Keratinocyte (primary cell): Measurements from ENCODE around the gene CDH22. TPM values are rescaled to one million over a fixed set of nuclear protein-coding genes. Genes with fewer than 3 reads are reported as not detected.

Experiments used
- DNase-seq: peaks from one replicate; pipeline ENCODE4 v3.0.0-alpha.2; 2011; ENCODE audit warnings: low read depth, missing footprints, low spot score
- FAIRE-seq: peaks from 2 replicates; lab custom pipeline; 2011; peaks lifted over from hg19 to GRCh38; lab: Jason Lieb, UNC
- H2AFZ ChIP-seq: 2 replicates; pipeline ENCODE4 v1.6.0; 2012; ENCODE audit warnings: low read length, control low read depth, inconsistent platforms; ENCODE audit not compliant: control insufficient read depth
- H3K27ac ChIP-seq: 2 replicates; pipeline ENCODE4 v1.5.1; 2011; ENCODE audit warnings: low read length; ENCODE audit not compliant: control insufficient read depth, insufficient read depth
- H3K27me3 ChIP-seq: 3 replicates; pipeline ENCODE4 v1.6.0; 2011; ENCODE audit warnings: low read length; ENCODE audit not compliant: control insufficient read depth, insufficient read depth; ENCODE audit errors: extremely low read depth
- H3K36me3 ChIP-seq, 2 experiments: 2 replicates in 1 of 2; 3 replicates in 1 of 2; pipeline ENCODE4 v1.5.1; 2011; ENCODE audit warnings: low read length in 2 of 2, mild to moderate bottlenecking in 1 of 2; ENCODE audit not compliant: control insufficient read depth in 2 of 2, insufficient read depth in 2 of 2; ENCODE audit errors: extremely low read depth in 1 of 2
- H3K4me1 ChIP-seq: 3 replicates; pipeline ENCODE4 v1.5.1; 2011; ENCODE audit warnings: low read length; ENCODE audit not compliant: control insufficient read depth, insufficient read depth; ENCODE audit errors: extremely low read depth
- H3K4me2 ChIP-seq: 3 replicates; pipeline ENCODE4 v1.6.0; 2011; ENCODE audit warnings: low read depth, low read length; ENCODE audit not compliant: control insufficient read depth, insufficient read depth; ENCODE audit errors: extremely low read depth
- H3K4me3 ChIP-seq, 3 experiments: fragments of 200-600 bp in 1 of 3; sonication (generic) in 1 of 3; 2 replicates in 2 of 3; 3 replicates in 1 of 3; pipeline ENCODE4 v1.5.1; 2011 to 2016; ENCODE audit warnings: low read length in 3 of 3, mild to moderate bottlenecking in 3 of 3, control low read depth in 2 of 3, inconsistent platforms in 1 of 3, low read depth in 1 of 3, mixed read lengths in 1 of 3, mixed run types in 1 of 3, moderate library complexity in 1 of 3; ENCODE audit not compliant: control insufficient read depth in 2 of 3, insufficient read depth in 2 of 3; ENCODE audit errors: extremely low read depth in 1 of 3
- H3K79me2 ChIP-seq: 2 replicates; pipeline ENCODE4 v1.6.0; 2012; ENCODE audit warnings: low read length; ENCODE audit not compliant: control insufficient read depth, insufficient read depth
- H3K9ac ChIP-seq: 3 replicates; pipeline ENCODE4 v1.6.0; 2011; ENCODE audit warnings: low read length; ENCODE audit not compliant: control insufficient read depth, insufficient read depth; ENCODE audit errors: extremely low read depth
- H3K9me1 ChIP-seq: 3 replicates; pipeline ENCODE4 v1.6.0; 2011; ENCODE audit warnings: low read length; ENCODE audit not compliant: control insufficient read depth, insufficient read depth; ENCODE audit errors: extremely low read depth
- H3K9me3 ChIP-seq: 2 replicates; pipeline ENCODE4 v1.5.1; 2012; ENCODE audit warnings: low read depth, low read length; ENCODE audit not compliant: control insufficient read depth
- H4K20me1 ChIP-seq: 3 replicates; pipeline ENCODE4 v1.6.0; 2011; ENCODE audit warnings: low read length; ENCODE audit not compliant: control insufficient read depth, insufficient read depth; ENCODE audit errors: extremely low read depth
- CTCF ChIP-seq, 3 experiments: IDR thresholded peaks in 1 of 3; conservative IDR thresholded peaks in 1 of 3; optimal IDR thresholded peaks in 1 of 3; 2 replicates in 2 of 3; 3 replicates in 1 of 3; pipeline versions ENCODE3 to v1.5.1; 2011; ENCODE audit warnings: low read length in 3 of 3, mild to moderate bottlenecking in 3 of 3, moderate library complexity in 2 of 3, control low read depth in 1 of 3, inconsistent platforms in 1 of 3; ENCODE audit not compliant: insufficient read depth in 2 of 3; ENCODE audit errors: extremely low read depth in 1 of 3
- EZH2 ChIP-seq: IDR thresholded peaks from one replicate; pipeline ENCODE4 v1.6.1; 2012; ENCODE audit warnings: inconsistent platforms, mild to moderate bottlenecking, low read length, moderate library complexity
- dilution Hi-C: fragments of 300-500 bp; cut with MboI; formaldehyde crosslinking; loops from one replicate; pipeline ENCODE4 v1.7.0; 2020; ENCODE audit warnings: low sequenced_read_pairs; ENCODE audit not compliant: extremely low pct_ligation_motif_present
- polyA plus RNA-seq, 5 experiments: library from polyadenylated mRNA; depleted of rRNA in 3 of 5; stranded (reverse) in 3 of 5; stranded (forward) in 1 of 5; unstranded in 1 of 5; fragments of >200 nt; gene quantifications; 1 replicate in 1 of 5; 2 replicates in 3 of 5; 3 replicates in 1 of 5; pipeline versions ENCODE4 v1.2.1 to v1.2.3, GENCODE V29; 2011 to 2012; ENCODE audit warnings: missing spikeins in 2 of 5, low read depth in 1 of 5, low replicate concordance in 1 of 5

Gene CDH22
- polyA plus RNA-seq, 1 donor (not counting 4 experiments of a cell fraction or from before 2014, with no cell fraction given) = not detected

GRCh38 chr20:46333161-46333991, 25.1 kb upstream of the CDH22 start:
- H3K4me3 ChIP-seq = no peak overlapping the region
- no peak for DNase-seq
- H4K20me1 ChIP-seq = no peaks in the 10 kb centered on the region
- H3K27ac ChIP-seq = no peak overlapping the region
- FAIRE-seq = no peak
- no peaks in the 10 kb centered on the region for H3K36me3 ChIP-seq
- no peak overlapping the region for H2AFZ ChIP-seq
- no peaks in the 10 kb centered on the region for H3K9me1 ChIP-seq
- TF ChIP-seq EZH2 (no peak), CTCF (optimal IDR thresholded peaks at IDR 0.05 in 1 of 3, IDR thresholded peaks at IDR 0.05 in 1 of 3, conservative IDR thresholded peaks at IDR 0.05 in 1 of 3; ENCODE audit: extremely low read depth in 1 of 3, insufficient read depth in 2 of 3, low read length in 3 of 3) (no peak)
- H3K4me1 ChIP-seq = no peaks in the 10 kb centered on the region
- dilution Hi-C loops = no loop called here
- no peak overlapping the region for H3K4me2 ChIP-seq
- H3K27me3 ChIP-seq = peaks cover 55% of the 10 kb centered on the region
- no peak overlapping the region for H3K9ac ChIP-seq
- no peaks in the 10 kb centered on the region for H3K79me2 ChIP-seq
- H3K9me3 ChIP-seq = no peaks in the 10 kb centered on the region

- H3K79me2 ChIP-seq = no peaks in the 10 kb centered on the region
- H3K27me3 ChIP-seq = peaks cover 52% of the 10 kb centered on the region
Measured at GRCh38 chr20:46332373-46333160, 24.3 kb upstream of the CDH22 start.

More at GRCh38 chr20:46332373-46333160, 24.3 kb upstream of the CDH22 start:
- Histone ChIP-seq H3K9ac (no peak overlapping the region), H3K36me3 (no peaks in the 10 kb centered on the region), H3K4me3 (no peak overlapping the region), H4K20me1 (no peaks in the 10 kb centered on the region), H2AFZ (no peak overlapping the region), H3K9me3 (no peaks in the 10 kb centered on the region), H3K9me1 (no peaks in the 10 kb centered on the region), H3K4me2 (no peak overlapping the region), H3K4me1 (no peaks in the 10 kb centered on the region), H3K27ac (no peak overlapping the region)
- FAIRE-seq (no peak), DNase-seq (no peak)
- TF ChIP-seq EZH2 = no peak
- no peak for TF ChIP-seq CTCF (optimal IDR thresholded peaks at IDR 0.05 in 1 of 3, IDR thresholded peaks at IDR 0.05 in 1 of 3, conservative IDR thresholded peaks at IDR 0.05 in 1 of 3; ENCODE audit: extremely low read depth in 1 of 3, insufficient read depth in 2 of 3, low read length in 3 of 3)
- dilution Hi-C loops = no loop called here
